ENCODE measurements around the gene JMJD8. TPM values are rescaled to one million over a fixed set of nuclear protein-coding genes. Genes with fewer than 3 reads are reported as not detected.

Gene JMJD8
- total and polyA plus RNA-seq, 9 of the 15 experiments (the other 6 are each of a cell fraction or from before 2014, with no cell fraction given) = 1.2 to 50.6 (median 29.3) TPM

DNA sequence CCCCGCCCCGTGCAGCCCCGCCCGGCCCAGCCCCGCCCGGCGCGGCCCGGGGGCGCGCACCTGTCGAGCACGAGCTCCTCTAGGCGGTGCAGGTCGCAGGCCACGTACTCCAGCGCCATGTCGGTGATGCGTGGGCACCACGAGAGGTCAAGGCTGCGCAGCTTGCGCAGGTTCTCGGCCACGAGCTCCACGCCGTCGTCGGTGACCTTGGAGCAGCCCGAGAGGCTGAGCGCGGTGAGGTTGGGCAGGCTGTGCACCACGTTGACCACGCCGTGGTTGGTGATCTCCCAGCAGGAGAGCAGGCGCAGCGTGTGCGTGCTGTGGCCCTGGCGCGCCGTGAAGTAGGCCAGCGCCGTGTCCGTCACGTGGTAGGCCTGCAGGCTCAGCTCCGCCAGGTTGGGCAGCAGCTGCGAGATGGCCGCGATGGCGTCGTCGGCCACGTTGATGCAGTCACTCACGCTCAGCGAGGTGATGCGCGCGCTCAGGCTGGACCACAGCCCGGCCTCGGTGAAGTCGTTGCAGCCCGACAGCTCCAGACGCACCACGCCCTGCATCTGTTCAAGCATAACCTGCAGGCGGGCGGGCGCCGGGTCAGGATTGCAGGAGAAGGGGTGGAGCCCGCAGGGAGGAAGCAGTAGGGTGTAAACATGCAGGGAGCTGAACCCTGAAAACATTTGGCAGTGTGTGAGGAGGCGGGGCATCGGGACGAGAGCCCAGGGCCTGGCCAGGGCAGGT lies 11.4 kb upstream of the JMJD8 start (continued):
- TF ChIP-seq, protein P1, sequence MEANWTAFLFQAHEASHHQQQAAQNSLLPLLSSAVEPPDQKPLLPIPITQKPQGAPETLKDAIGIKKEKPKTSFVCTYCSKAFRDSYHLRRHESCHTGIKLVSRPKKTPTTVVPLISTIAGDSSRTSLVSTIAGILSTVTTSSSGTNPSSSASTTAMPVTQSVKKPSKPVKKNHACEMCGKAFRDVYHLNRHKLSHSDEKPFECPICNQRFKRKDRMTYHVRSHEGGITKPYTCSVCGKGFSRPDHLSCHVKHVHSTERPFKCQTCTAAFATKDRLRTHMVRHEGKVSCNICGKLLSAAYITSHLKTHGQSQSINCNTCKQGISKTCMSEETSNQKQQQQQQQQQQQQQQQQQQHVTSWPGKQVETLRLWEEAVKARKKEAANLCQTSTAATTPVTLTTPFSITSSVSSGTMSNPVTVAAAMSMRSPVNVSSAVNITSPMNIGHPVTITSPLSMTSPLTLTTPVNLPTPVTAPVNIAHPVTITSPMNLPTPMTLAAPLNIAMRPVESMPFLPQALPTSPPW (CRISPR knock-in tag; IDR thresholded peaks at IDR 0.05) = peak; percentile 92
- TF ChIP-seq ATF7 (IDR thresholded peaks at IDR 0.05) = peak; percentile 45; the same call in 1 of the 2 replicates
- TF ChIP-seq ESRRA (IDR thresholded peaks at IDR 0.05; ENCODE audit: borderline replicate concordance, low read depth) = peak; percentile 70
- TF ChIP-seq TOE1 (IDR thresholded peaks at IDR 0.05; ENCODE audit: borderline replicate concordance) = peak; percentile 66; the same call in 1 of the 2 replicates
- TF ChIP-seq TOE1 (CRISPR knock-in tag; IDR thresholded peaks at IDR 0.05; ENCODE audit: borderline replicate concordance, low read depth) = peak; percentile 89; the same call in 1 of the 2 replicates
- TF ChIP-seq ETV1 (tag; conservative IDR thresholded peaks at IDR 0.05; ENCODE audit: low read depth) = no peak
- TF ChIP-seq FOXP1 (CRISPR knock-in tag; IDR thresholded peaks at IDR 0.05) = peak; percentile 98
- TF ChIP-seq MYC (IDR thresholded peaks at IDR 0.05; ENCODE audit: low read depth, low read length) = peak; percentile 63
- TF ChIP-seq MYC (CRISPR knock-in tag; IDR thresholded peaks at IDR 0.05; ENCODE audit: borderline replicate concordance, low read depth) = 0 out of 2 replicates have a peak, but pooled peaks have one; percentile 56
- peak in 1 of 2 experiments; percentile 86; a peak in 2 of 4 replicates for TF ChIP-seq HDAC1 (IDR thresholded peaks at IDR 0.05)
- TF ChIP-seq, protein P2, sequence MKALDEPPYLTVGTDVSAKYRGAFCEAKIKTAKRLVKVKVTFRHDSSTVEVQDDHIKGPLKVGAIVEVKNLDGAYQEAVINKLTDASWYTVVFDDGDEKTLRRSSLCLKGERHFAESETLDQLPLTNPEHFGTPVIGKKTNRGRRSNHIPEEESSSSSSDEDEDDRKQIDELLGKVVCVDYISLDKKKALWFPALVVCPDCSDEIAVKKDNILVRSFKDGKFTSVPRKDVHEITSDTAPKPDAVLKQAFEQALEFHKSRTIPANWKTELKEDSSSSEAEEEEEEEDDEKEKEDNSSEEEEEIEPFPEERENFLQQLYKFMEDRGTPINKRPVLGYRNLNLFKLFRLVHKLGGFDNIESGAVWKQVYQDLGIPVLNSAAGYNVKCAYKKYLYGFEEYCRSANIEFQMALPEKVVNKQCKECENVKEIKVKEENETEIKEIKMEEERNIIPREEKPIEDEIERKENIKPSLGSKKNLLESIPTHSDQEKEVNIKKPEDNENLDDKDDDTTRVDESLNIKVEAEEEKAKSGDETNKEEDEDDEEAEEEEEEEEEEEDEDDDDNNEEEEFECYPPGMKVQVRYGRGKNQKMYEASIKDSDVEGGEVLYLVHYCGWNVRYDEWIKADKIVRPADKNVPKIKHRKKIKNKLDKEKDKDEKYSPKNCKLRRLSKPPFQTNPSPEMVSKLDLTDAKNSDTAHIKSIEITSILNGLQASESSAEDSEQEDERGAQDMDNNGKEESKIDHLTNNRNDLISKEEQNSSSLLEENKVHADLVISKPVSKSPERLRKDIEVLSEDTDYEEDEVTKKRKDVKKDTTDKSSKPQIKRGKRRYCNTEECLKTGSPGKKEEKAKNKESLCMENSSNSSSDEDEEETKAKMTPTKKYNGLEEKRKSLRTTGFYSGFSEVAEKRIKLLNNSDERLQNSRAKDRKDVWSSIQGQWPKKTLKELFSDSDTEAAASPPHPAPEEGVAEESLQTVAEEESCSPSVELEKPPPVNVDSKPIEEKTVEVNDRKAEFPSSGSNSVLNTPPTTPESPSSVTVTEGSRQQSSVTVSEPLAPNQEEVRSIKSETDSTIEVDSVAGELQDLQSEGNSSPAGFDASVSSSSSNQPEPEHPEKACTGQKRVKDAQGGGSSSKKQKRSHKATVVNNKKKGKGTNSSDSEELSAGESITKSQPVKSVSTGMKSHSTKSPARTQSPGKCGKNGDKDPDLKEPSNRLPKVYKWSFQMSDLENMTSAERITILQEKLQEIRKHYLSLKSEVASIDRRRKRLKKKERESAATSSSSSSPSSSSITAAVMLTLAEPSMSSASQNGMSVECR (CRISPR knock-in tag; IDR thresholded peaks at IDR 0.05) = peak; percentile 86; the same call in 1 of the 2 replicates
- 0 out of 2 replicates have a peak, but pooled peaks have one; percentile 7 for TF ChIP-seq KLF13 (tag; IDR thresholded peaks at IDR 0.05; ENCODE audit: borderline replicate concordance, low read depth)

Measured in K562 (cell line).